Amygdala (tissue), 56 donors: Measurements from ENCODE around the gene NFKBIL1.
"Not testable (repeated sequence)": the region's sequence is repeated elsewhere in the genome, so short reads cannot be mapped to it uniquely, and the experiment has no call there.

Source experiments
- DNase-seq, 56 donors: peaks; one replicate each; lab custom pipeline; 2025; lab: John Stamatoyannopoulos, UW

The NFKBIL1 gene

GRCh38 chr6:31546958-31547726 is at the start of gene NFKBIL1:
NFKBIL1 (plus strand) TSS chr6:31547608; CDS start chr6:31547695, 87 bp downstream.
- peak; percentile 53 to 98 (median 94) for DNase-seq

- no peak for DNase-seq
Measured at GRCh38 chr6:31498748-31499147, 48.7 kb upstream of the NFKBIL1 start.

GRCh38 chr6:31499648-31500047 is 47.8 kb upstream of the NFKBIL1 start:
- DNase-seq = not testable (repeated sequence)

- no peak for DNase-seq
Measured at GRCh38 chr6:31502586-31502985, 44.8 kb upstream of the NFKBIL1 start.

- not testable (repeated sequence) for DNase-seq
Measured at GRCh38 chr6:31509036-31509435, 38.4 kb upstream of the NFKBIL1 start.

GRCh38 chr6:31510007-31510406 is 37.4 kb upstream of the NFKBIL1 start:
- DNase-seq = no peak

GRCh38 chr6:31513456-31514165 is 33.8 kb upstream of the NFKBIL1 start:
- no peak for DNase-seq

- DNase-seq = no peak
Measured at GRCh38 chr6:31521835-31522234, 25.6 kb upstream of the NFKBIL1 start.

GRCh38 chr6:31525553-31525931 is 21.9 kb upstream of the NFKBIL1 start:
- DNase-seq = no peak

GRCh38 chr6:31525932-31526591 is 21.3 kb upstream of the NFKBIL1 start:
- DNase-seq = no peak

GRCh38 chr6:31528307-31528777 is 19.1 kb upstream of the NFKBIL1 start:
- no peak for DNase-seq

- no peak for DNase-seq
Measured at GRCh38 chr6:31528821-31529328, 18.5 kb upstream of the NFKBIL1 start, which contains the start of gene MCCD1. MCCD1 (plus strand) TSS chr6:31528962; CDS start chr6:31529015, 53 bp downstream.

- no peak for DNase-seq
Measured at GRCh38 chr6:31529329-31530150, 17.9 kb upstream of the NFKBIL1 start.

GRCh38 chr6:31530659-31531058 is 16.7 kb upstream of the NFKBIL1 start:
- DNase-seq = no peak

- no peak for DNase-seq
Measured at GRCh38 chr6:31531162-31531561, 16.2 kb upstream of the NFKBIL1 start.

GRCh38 chr6:31531771-31532643 is 15.4 kb upstream of the NFKBIL1 start:
- no peak for DNase-seq

GRCh38 chr6:31532644-31533454 is 14.6 kb upstream of the NFKBIL1 start:
- DNase-seq = no peak

- DNase-seq = no peak
Measured at GRCh38 chr6:31533455-31533841, 14.0 kb upstream of the NFKBIL1 start.
